RCC 7860 (cell line): Measurements from ENCODE around the gene TEX28.
"Not testable (repeated sequence)": the region's sequence is repeated elsewhere in the genome, so short reads cannot be mapped to it uniquely, and the experiment has no call there.

Source experiments
- DNase-seq: peaks from one replicate; pipeline ENCODE4 v3.0.0-alpha.2; 2015; ENCODE audit warnings: low spot score
- FAIRE-seq: peaks from 2 replicates; lab custom pipeline; 2012; peaks lifted over from hg19 to GRCh38; lab: Jason Lieb, UNC

TEX28 gene, protein sequence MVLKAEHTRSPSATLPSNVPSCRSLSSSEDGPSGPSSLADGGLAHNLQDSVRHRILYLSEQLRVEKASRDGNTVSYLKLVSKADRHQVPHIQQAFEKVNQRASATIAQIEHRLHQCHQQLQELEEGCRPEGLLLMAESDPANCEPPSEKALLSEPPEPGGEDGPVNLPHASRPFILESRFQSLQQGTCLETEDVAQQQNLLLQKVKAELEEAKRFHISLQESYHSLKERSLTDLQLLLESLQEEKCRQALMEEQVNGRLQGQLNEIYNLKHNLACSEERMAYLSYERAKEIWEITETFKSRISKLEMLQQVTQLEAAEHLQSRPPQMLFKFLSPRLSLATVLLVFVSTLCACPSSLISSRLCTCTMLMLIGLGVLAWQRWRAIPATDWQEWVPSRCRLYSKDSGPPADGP

DNA sequence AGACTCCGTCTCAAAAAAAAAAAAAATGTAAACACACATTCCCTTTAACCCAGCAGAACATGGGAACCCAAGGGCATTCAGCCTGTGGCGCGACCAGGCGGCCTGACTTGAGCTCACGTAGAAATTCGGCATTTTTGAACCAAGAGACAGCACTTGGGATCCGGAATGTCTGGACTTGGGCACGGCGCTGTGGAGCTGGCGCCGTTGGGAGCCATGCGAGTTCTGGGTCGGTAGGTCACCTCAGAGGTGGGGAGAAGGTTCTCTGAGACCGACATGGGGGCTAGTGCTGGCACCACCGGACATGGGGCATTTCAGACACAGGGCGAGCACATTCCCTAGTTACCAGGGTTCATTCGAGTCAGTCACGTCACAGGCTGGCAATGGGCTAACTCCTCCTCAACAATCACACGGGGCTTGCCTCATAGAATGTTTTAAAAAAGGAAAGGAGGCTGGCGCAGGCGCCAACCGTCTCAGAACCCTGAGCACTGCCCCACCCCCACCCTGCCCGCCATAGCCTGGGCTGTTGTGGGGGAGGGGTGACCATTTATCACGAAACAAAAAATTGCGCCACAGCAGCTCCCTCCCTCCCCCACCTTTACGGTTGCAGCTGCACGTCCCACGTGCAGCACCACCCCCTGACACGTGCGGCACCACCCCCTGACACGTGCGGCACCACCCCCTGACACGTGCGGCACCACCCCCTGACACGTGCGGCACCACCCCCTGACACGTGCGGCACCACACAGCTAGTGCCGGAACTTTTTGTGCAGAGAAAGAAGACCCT, at the start of gene TEX28:
TSS of gene TEX28 (minus strand) at position 334 of the 784 bp plus-strand sequence. CDS start 3,007 bp downstream, outside the sequence.
- FAIRE-seq, result no peak
- DNase-seq, result no peak

DNA sequence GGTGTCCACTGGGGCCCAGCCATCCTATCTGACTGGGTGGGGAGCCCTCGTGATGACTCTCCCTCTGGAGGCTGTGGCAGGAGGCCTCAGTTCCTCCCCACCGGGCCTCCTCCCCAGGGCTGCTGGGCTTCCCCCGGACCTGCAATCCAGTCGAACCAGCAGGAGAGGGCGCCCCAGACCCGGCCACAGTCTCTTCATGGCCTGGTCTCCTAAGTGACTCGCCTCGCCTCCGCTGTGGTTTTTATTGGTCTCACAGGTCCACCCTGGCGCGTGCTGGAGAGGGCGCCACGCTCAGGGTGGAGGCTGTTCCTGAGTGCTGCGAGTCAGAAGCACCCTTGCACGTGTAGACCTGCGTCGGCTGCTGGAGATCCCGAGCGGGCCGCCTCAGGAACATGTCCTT, 48.7 kb upstream of the TEX28 start:
- DNase-seq, FAIRE-seq: not testable (repeated sequence)

DNA sequence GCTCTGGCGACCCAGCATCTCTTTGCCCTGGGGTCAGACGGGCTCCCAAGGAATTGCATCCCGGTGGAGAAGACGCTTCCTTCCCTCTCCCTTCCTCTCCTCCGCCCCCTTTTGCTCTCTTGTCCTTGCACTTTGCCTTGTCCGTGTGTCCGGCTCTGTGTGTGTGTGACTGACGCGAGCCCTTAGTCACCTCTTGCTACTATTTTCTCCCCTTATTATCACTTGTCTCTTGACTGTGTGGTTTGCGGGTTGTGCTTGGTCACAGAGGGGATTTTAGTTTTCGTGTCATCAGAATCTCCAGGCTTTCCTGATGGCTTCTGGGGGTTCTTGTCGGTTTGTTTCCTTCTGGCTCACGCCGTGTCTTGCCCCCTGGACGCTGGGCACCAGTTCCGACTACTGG, 48.1 kb upstream of the TEX28 start:
- DNase-seq, result not testable (repeated sequence)
- peak; percentile 99 for FAIRE-seq

GRCh38 chrX:154341399-154342298, 46.7 kb upstream of the TEX28 start:
- FAIRE-seq, result peak; percentile 84
- not testable (repeated sequence) for DNase-seq

GRCh38 chrX:154334496-154334895, 39.6 kb upstream of the TEX28 start:
- DNase-seq (no peak), FAIRE-seq (no peak)

- no peak for DNase-seq
- no peak for FAIRE-seq
These were observed 38.9 kb upstream of the TEX28 start for GRCh38 chrX:154333837-154334271.

DNA sequence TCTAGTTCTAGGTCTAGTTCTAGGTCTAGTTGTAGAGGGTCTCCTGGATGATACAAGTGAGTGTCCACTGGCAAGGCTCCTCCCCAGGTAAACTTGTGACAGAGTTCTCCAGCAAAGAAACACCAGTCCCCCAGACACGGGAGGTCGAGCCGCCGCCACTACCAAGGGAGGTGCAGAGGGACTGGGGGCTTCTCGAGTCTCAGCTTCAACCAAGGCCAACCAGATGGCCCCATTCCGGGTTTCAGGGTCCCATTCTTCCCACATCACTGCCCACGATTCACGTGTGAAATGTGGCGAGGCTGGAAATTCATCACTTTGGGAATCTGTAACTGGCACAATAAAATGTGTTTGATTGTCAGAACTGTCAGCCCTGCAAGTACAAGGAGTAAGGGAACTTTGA, 38.2 kb upstream of the TEX28 start:
- FAIRE-seq (no peak), DNase-seq (no peak)

DNA sequence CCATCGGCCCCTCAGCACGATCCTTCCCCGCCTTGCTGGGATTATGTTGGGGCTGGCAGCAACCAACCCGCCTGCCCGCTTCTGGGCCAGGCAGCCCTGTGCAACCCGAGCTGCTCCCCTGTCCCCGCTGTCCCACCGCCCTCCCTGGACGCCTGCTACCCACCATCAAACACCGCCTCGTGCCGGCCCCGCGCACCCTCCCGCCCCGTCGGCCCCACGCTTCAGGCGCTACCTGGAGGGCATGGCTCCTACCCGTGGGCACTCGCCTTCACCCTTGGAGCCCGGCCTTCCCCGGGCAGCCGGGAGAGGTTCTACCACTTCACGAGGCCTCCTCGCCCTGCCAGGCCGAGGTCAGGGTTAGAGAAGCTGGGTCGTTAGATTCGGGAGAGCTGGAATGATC, 37.6 kb upstream of the TEX28 start:
- DNase-seq, result no peak
- no peak for FAIRE-seq

GRCh38 chrX:154329294-154329693, 34.4 kb upstream of the TEX28 start:
- DNase-seq (no peak), FAIRE-seq (no peak)

GRCh38 chrX:154328646-154329045, 33.7 kb upstream of the TEX28 start:
- DNase-seq (no peak), FAIRE-seq (no peak)

DNA sequence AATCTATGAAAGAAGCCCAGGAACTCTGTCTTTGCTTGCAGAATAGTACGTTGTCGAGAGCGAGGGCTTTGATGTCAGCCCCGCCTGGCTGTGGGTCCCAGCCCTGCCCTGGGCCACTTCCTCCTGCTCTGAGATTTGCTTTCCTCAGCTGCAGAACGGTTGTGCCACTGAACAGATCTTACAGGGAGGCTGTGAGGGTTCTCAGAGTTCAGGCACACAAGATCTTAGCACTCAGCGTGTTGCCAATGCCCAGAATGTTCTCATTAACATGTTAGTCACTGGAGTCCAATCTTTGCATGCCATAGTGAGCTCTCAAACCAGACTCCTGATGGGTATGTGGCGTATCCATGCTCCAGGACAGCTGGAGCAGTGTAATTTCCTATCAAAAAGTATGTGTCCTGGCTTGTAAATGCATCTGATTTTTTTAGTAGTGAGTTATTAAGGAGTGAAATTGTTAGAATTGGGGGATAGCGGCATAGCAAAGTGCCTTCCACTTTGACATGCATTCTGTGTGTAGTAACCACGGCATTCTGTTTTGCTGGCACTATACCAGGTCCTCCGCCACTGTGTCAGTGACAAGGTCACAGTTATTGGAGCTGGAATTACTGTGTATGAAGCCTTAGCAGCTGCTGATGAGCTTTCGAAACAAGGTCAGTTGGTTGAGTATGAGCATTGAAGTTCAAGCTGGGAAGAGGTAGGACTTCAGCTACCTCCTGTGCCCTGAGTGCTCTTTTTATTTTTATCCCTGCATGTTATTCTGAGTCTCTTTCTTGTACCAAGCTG, 32.3 kb upstream of the TEX28 start:
- FAIRE-seq (no peak), DNase-seq (no peak)

DNA sequence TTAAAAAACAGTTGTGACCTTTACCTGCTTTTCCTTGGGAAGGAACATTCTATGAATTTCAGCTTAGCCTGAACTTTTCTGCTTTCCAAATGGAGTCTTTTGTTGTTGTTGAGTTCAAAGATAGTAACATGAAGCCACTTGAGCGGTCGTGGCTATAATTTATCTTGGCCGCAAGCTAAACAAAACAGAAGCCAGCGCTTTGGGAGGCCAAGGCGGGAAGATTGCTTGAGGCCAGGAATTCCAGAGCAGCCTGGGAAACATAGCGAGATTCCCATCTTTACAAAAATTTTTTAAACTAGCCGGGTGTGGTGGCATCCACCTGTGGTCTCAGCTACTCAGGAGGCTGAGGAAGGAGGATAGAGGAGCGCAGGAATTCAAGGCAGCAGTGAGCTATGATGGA, 30.6 kb upstream of the TEX28 start:
- FAIRE-seq, result no peak

DNA sequence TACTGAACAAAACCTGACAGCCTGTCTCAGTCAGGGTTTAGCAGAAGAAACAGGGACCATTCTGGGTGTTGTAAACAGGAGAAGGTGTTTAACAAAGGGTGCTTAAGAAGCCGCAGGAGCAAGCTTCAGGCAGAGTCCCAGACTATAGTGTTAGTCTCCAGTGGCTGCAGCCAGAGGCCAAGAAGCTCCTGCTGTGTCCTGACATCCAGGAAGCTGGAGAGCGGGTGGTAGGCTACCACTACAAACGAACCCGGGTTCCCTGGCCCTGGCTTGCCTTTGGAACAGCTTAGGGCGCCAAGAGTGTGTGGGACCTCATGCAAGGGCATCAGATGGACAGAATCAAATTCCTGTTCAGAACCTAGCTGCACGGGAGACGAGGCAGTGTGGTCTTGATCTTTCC, 28.6 kb upstream of the TEX28 start:
- DNase-seq (no peak), FAIRE-seq (no peak)

More for the DNA sequence above, 30.6 kb upstream of the TEX28 start:
- no peak for DNase-seq

- no peak for DNase-seq
- no peak for FAIRE-seq
These were observed 28.0 kb upstream of the TEX28 start for GRCh38 chrX:154322890-154323289.

DNA sequence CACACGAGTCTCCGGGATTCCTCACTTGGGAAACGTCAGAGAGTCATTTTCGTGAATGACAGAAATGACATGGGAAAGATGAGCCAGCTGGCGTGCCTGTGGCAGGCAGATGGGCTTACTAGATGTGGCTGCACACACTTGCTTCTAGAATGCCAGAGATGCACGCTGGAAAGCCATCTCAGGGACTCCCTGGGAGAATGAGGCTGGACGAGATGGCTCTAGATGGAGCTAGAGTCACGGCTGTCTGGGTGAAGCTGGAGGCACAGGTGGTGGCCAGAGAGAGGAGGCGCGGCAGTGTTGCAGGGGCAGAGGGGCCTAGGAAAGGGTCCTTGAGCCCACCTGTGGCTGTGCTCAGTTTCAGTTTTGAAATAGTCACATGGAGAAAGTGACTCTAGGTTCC, 26.7 kb upstream of the TEX28 start:
- DNase-seq, result no peak
- FAIRE-seq, result no peak

DNA sequence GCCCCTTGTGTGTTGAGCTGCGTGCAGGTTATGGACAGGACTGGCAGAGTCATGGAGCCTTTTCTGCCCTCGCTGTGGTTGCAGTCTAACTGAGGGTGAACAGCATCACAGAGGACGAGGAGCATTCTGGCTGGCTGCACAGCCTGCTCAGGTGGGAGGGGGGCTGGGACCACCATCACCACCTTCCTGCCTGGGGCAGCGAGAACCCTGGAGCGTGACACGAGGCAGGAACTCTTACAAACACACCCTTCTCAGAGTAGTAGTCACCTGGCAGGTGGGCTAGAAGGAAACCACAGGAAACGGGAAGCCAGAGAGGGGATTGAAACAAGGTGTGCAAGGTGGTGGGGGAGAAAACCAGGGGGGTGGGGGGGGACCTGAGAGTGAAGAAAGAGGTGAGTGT, 26.2 kb upstream of the TEX28 start:
- FAIRE-seq (no peak), DNase-seq (no peak)

GRCh38 chrX:154320406-154320805, 25.5 kb upstream of the TEX28 start:
- FAIRE-seq, result no peak
- DNase-seq, result no peak

- FAIRE-seq (no peak), DNase-seq (no peak)
These were observed 22.6 kb upstream of the TEX28 start for GRCh38 chrX:154317391-154317995.

DNA sequence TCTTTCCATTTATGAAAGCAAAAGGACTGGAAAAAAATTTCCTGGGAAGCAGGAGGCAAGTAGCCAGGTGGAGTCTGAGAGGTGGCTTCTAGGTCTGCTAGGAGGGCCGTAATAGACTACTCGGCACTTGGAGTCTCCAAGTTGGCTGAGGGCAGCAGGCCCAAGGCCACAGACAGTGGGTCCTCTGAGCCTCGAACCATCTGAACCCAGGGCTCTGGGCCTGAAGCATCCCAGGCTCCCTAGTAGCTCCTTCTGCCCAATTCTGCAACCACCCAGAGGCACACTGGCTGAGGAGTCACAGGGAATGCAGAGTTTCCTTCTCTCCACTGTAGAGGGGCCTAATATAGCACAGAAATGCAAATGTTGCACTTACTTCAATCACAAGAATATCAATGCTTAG, 20.5 kb upstream of the TEX28 start:
- DNase-seq (no peak), FAIRE-seq (no peak)

DNA sequence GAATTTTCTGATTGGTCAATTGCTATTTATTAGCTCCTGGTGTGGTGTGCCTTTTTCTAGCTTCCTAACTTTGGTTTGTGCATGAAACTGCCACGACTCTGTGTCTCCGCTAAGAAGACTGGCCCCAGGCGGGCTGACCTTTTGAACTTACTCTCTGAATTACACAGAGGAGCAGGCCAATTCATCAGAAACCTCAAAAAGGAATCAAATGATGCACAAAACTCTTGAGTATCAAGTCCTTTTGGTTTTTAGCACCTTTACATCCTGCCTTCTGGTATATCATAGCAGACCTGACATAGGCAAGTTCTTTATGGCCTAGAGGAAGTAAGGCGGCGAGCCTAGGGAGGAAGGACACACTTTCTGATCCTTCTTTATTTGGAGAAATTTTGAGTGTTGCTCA, 18.2 kb upstream of the TEX28 start:
- no peak for FAIRE-seq
- no peak for DNase-seq
